GM19397 (cell line): ENCODE data around the gene ULBP2.
"Not testable (repeated sequence)": the region's sequence is repeated elsewhere in the genome, so short reads cannot be mapped to it uniquely, and the experiment has no call there.

Experiments used
- ATAC-seq: cut with Tn5 transposase; IDR thresholded peaks from one replicate; pipeline ENCODE4 v1.9.1; 2021; ENCODE audit warnings: mild to moderate bottlenecking, moderate library complexity; ENCODE audit not compliant: unreplicated experiment

ULBP2 gene

GRCh38 chr6:149965194-149966020 is 23.6 kb downstream of the ULBP2 start:
- no peak for ATAC-seq

- not testable (repeated sequence) for ATAC-seq
Observed at GRCh38 chr6:149966319-149966718, 24.5 kb downstream of the ULBP2 start.

- no peak for ATAC-seq
Observed at GRCh38 chr6:149967591-149967990, 25.8 kb downstream of the ULBP2 start.

- not testable (repeated sequence) for ATAC-seq
Observed at GRCh38 chr6:149967999-149968398, 26.2 kb downstream of the ULBP2 start.

- ATAC-seq: not testable (repeated sequence)
Observed at GRCh38 chr6:149968909-149969308, 27.1 kb downstream of the ULBP2 start.

GRCh38 chr6:149969635-149970034 is 27.8 kb downstream of the ULBP2 start:
- no peak for ATAC-seq

- not testable (repeated sequence) for ATAC-seq
Observed at GRCh38 chr6:149974394-149974793, 32.6 kb downstream of the ULBP2 start.

GRCh38 chr6:149974825-149975224 is 33.0 kb downstream of the ULBP2 start:
- ATAC-seq: no peak

GRCh38 chr6:149975400-149975799 is 33.6 kb downstream of the ULBP2 start:
- ATAC-seq: no peak

- ATAC-seq: no peak
Observed at GRCh38 chr6:149977221-149977620, 35.4 kb downstream of the ULBP2 start.

- no peak for ATAC-seq
Observed at GRCh38 chr6:149978610-149979009, 36.8 kb downstream of the ULBP2 start.

- no peak for ATAC-seq
Observed at GRCh38 chr6:149979293-149979692, 37.5 kb downstream of the ULBP2 start.

GRCh38 chr6:149983145-149983544 is 41.3 kb downstream of the ULBP2 start:
- no peak for ATAC-seq

- ATAC-seq: no peak
Observed at GRCh38 chr6:149984773-149985172, 43.0 kb downstream of the ULBP2 start.

- ATAC-seq: no peak
Observed at GRCh38 chr6:149985481-149985937, 43.7 kb downstream of the ULBP2 start.

- ATAC-seq: no peak
Observed at GRCh38 chr6:149987602-149988107, 45.8 kb downstream of the ULBP2 start.

GRCh38 chr6:149988550-149989346 is 46.9 kb downstream of the ULBP2 start:
- ATAC-seq: no peak

- ATAC-seq: no peak
Observed at GRCh38 chr6:149990212-149990660, 48.4 kb downstream of the ULBP2 start.

- ATAC-seq: no peak
Observed at GRCh38 chr6:149990661-149991471, 49.1 kb downstream of the ULBP2 start.

GRCh38 chr6:149991472-149991795 is 49.6 kb downstream of the ULBP2 start:
- not testable (repeated sequence) for ATAC-seq

GRCh38 chr6:149991838-149992237 is 50.0 kb downstream of the ULBP2 start:
- ATAC-seq: no peak
